CD4-positive, alpha-beta T cell treated with Interleukin-17A for 1 hour (primary cell): ENCODE measurements around the gene MAGI2.

Experiments used
- DNase-seq: peaks from one replicate; pipeline ENCODE4 v3.0.0-alpha.2; 2020

The MAGI2 gene

GRCh38 chr7:78092331-78092730 lies 1361.1 kb downstream of the MAGI2 start:
- DNase-seq, result no peak

GRCh38 chr7:78090616-78091015 lies 1362.9 kb downstream of the MAGI2 start:
- no peak for DNase-seq

- DNase-seq, result no peak
Measured at GRCh38 chr7:78083476-78084120, 1369.9 kb downstream of the MAGI2 start.

GRCh38 chr7:78082556-78082955 lies 1370.9 kb downstream of the MAGI2 start:
- no peak for DNase-seq

GRCh38 chr7:78081888-78082287 lies 1371.6 kb downstream of the MAGI2 start:
- no peak for DNase-seq

- DNase-seq, result no peak
Measured at GRCh38 chr7:78081344-78081743, 1372.1 kb downstream of the MAGI2 start.

- DNase-seq, result no peak
Measured at GRCh38 chr7:78080811-78081210, 1372.7 kb downstream of the MAGI2 start.

- DNase-seq, result no peak
Measured at GRCh38 chr7:78080241-78080640, 1373.2 kb downstream of the MAGI2 start.

- DNase-seq, result no peak
Measured at GRCh38 chr7:78074713-78075112, 1378.8 kb downstream of the MAGI2 start.

- DNase-seq, result no peak
Measured at GRCh38 chr7:78073609-78074382, 1379.7 kb downstream of the MAGI2 start.

GRCh38 chr7:78072201-78072590 lies 1381.3 kb downstream of the MAGI2 start:
- no peak for DNase-seq

- no peak for DNase-seq
Measured at GRCh38 chr7:78071491-78072200, 1381.8 kb downstream of the MAGI2 start.

- no peak for DNase-seq
Measured at GRCh38 chr7:78066599-78066998, 1386.9 kb downstream of the MAGI2 start.

GRCh38 chr7:78063758-78064157 lies 1389.7 kb downstream of the MAGI2 start:
- DNase-seq, result no peak

- no peak for DNase-seq
Measured at GRCh38 chr7:78062214-78062613, 1391.3 kb downstream of the MAGI2 start.

- DNase-seq, result no peak
Measured at GRCh38 chr7:78057571-78057970, 1395.9 kb downstream of the MAGI2 start.

- DNase-seq, result no peak
Measured at GRCh38 chr7:78055599-78055998, 1397.9 kb downstream of the MAGI2 start.

GRCh38 chr7:78055001-78055573 lies 1398.4 kb downstream of the MAGI2 start:
- no peak for DNase-seq

- no peak for DNase-seq
Measured at GRCh38 chr7:78052112-78052511, 1401.4 kb downstream of the MAGI2 start.

- DNase-seq, result no peak
Measured at GRCh38 chr7:78047800-78048199, 1405.7 kb downstream of the MAGI2 start.

GRCh38 chr7:78043159-78043558 lies 1410.3 kb downstream of the MAGI2 start:
- no peak for DNase-seq

- DNase-seq, result no peak
Measured at GRCh38 chr7:78041423-78041822, 1412.0 kb downstream of the MAGI2 start.
